ENCODE measurements around the gene NR3C2.

DNA sequence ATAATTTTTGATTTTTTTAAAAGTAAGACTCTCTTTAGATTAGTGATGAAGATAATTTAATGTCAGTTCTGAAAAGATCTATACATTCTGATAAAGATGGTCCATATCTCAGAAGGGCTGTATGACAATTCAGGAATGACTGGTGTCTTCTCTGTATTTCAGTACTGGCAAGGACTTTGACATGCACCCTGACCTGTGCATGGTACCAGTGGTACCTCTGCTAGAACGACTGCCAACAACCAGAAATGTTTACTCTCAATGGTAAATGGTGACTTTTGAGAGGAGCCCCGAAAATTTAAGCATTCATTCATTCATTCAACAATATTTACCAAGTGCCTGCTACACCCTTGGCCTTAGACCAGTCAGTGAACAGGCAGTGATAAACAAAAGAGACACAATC lies 4.8 kb downstream of the NR3C2 start:
- TF ChIP-seq CTCF (IDR thresholded peaks at IDR 0.05; ENCODE audit: low read length), result no peak
- no peak for TF ChIP-seq EZH2 (IDR thresholded peaks at IDR 0.05; ENCODE audit: borderline replicate concordance, low read length)

Measured in OCI-LY1 (cell line).